GM19043 (cell line): ENCODE results near the gene TRDN.
A peak's percentile ranks its signal among the peaks of the same experiment; 100 is the strongest.

Experiments
- ATAC-seq: cut with Tn5 transposase; IDR thresholded peaks from one replicate; pipeline ENCODE4 v1.9.1; 2021; ENCODE audit warnings: low read depth; ENCODE audit not compliant: unreplicated experiment

TRDN gene

GRCh38 chr6:123430970-123431369 lies 205.8 kb downstream of the TRDN start:
- ATAC-seq: no peak

DNA sequence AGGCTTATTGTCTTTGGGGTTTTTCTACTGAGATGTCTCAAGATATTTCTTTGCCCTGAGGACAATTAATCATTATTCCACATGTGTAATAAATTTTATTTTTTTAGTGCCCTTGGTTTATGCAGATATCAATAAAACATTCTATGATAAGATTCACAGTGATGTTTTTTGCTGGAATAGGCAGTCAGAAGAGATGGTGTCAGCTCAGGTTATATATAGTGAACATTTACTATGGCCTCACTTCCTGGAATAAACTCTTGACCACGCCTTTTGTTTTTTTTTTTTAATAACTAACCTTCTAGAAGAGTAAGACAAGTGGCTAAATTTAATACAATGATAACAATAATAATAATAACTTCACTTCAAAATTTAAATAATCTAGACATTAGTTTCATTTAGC lies 209.7 kb downstream of the TRDN start:
- no peak for ATAC-seq

DNA sequence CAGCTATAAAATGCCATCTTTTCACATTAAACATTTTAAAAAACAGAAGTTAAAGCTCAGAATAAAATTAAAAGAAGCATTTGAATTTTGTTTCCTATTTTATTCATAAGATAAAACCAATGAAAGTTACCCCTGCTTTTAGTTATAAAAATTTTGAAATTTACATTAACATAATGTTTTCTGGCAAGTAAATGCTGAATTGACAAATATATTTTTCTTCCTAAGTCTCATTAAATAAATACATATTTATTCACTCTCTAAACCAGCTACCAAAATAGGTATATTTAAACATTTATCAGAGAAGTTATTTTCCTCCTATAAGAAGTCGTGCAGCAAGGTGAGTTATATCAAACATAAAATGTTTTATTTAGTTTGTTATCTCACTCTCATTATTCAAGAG lies 213.6 kb downstream of the TRDN start:
- ATAC-seq: no peak

DNA sequence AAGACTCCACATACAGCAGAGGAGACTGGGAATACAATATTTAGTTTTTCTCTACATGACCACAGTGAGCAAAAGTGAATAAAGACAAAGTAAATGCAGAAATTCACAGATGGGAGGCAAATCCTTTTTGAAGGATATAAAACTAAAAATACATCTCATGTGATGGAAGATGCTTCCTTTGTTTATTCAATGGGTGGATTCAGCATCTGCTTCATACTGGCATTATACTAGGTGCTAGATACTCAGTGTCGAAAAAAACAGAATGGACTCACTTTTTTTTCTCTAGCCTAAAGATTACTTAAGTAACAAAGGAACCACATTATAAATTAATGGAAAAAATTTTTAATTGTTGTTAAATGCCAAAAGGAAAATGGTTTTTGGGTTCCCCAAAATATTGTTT lies 216.2 kb downstream of the TRDN start:
- ATAC-seq: no peak

DNA sequence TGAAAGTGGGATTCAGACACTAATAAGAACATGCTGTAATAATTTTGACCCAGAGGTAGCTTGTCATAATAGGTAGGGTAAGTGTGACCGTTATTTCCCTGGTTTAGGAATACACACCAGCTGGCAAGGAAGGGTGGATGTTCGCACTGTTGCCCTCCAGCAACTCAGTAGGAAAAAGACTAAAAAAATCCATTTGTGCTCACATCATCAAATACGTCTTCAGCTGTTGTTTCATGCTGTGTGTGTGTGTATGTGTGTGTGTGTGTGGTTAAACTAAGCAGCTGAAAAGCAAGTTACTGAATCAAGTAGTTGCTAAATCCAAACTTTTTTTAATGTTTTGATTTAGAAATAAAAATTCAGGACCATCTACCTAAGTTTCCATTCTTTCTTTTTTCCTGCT lies 218.7 kb downstream of the TRDN start:
- ATAC-seq: no peak

- ATAC-seq: no peak
Observed at GRCh38 chr6:123417535-123417934, 219.2 kb downstream of the TRDN start.

DNA sequence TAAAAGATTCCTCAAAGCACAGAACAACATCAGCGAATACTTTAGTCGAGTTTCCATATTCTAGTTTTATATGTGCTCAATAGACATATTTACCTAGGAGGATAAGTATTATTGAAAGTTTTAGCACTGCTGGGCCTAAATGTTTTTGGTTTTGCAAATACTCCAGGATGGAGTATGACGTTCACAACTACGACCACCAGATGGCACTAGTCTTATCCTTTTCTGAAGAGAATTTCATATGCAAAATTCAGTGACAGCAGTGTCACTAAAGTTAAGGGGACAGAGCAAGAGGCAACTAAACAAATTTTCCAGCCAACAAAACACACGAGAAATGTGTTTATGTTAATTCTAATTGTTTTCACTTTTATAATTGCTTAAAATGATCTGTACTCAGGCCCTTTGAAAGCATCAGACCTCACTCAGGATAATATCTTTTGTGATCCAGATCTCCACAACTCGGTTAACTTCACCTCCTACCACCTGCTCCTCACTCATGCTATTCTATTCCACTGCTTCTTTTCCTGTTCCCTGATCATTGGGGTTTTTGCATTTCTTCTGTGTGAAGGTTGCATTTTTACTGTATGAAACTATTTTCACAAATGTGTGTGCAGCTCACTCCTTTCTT lies 220.8 kb downstream of the TRDN start:
- ATAC-seq: peak; percentile 92

- ATAC-seq: no peak
Observed at GRCh38 chr6:123404975-123405374, 231.8 kb downstream of the TRDN start.

DNA sequence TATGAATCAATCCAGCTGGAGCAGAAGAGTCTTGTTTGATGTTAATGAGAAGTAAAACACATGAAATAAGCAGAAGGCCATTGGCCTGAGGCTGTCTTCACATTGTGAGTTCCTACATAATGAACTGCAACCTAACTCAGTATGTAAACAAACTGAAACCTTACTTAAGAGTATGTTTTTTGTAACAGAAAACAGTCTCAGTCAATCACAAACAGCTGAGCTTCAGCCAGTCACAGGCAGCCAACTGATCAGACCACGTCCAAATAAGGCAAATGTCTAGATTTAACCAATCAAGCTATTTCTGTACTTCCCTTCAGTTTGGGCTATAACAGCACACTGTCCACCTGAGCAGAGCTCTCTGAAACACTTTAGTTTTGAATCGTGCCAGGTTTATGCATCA lies 234.7 kb downstream of the TRDN start:
- ATAC-seq: peak; percentile 79

GRCh38 chr6:123398072-123398471 lies 238.7 kb downstream of the TRDN start:
- ATAC-seq: no peak

DNA sequence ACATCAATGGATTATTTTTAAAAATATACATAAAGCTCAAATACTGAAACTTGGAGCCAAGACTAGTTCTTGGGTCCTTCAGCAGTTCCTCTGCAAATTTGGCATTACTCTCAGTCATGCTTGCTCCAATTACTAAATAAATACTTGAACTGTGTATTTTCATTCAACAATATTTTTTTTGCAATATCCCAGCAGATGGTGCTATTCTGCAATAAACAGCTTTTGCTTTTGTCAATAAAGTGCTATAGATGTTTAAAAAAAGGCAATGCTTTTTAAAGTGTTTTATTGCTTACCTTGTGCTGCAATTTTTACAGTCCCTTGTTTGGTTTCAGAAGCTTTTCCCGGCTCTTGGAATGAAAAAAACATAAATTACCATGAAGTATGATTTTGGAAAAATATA lies 243.4 kb downstream of the TRDN start:
- no peak for ATAC-seq

GRCh38 chr6:123383718-123384117 lies 253.0 kb downstream of the TRDN start:
- no peak for ATAC-seq

DNA sequence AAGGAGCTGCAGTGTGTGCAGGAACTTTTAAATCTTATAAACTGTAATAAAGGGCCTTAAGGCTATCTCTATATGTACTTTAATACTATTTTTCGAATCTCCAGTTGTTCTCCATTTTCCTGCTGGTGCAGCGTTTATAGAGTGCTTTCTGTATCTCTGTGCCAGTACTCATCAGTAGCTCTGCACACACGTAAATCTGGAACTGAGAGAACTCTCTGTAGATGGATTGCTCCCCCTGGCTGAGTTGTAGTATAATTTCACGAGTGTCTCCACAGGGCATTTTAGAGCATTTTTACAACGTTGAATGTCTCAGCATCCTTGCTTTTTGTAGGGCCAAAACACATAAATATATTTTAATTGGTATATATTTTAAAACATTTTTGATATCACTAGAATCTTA lies 256.5 kb downstream of the TRDN start:
- no peak for ATAC-seq

GRCh38 chr6:123372737-123373136 lies 264.0 kb downstream of the TRDN start:
- no peak for ATAC-seq

GRCh38 chr6:123363912-123364311 lies 272.8 kb downstream of the TRDN start:
- no peak for ATAC-seq

DNA sequence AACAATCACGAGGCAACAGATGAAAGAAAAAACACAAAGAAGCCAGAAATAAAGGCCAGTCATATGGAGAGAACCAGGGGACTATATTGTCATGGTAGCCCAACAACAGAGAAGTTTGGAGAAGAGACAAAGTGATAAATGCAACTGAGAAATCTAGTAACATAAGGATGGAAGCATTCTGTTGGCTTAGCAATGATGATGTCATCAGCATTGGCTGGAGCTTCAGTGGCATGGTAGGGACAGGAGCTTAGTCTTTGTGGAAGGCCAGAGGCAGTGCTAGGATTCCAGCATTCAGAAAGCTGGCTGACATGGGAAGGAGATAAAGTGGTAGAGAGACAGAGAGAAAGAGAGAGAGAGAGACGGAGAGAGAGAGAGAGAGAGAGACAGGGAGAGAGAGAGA lies 276.4 kb downstream of the TRDN start:
- ATAC-seq: no peak

GRCh38 chr6:123352705-123353104 lies 284.0 kb downstream of the TRDN start:
- no peak for ATAC-seq

GRCh38 chr6:123352279-123352678 lies 284.5 kb downstream of the TRDN start:
- no peak for ATAC-seq

DNA sequence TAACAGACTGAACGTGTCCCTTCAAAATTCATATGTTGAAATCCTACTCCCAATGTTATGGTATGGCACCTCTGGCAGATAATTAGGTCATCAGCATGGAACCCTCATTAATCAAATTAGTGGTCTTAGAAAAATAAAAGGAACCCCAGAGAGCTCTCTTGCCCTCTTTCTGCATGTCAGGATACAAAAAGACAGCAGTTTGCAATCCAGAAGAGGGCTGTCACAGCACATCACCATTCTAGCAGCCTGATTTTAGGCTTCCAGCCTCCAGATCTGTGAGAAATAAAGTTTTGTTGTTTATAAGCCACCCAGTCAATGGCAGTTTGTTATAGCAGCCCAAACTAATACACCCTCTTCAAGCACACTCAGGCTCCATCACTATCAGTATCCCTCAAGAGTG lies 292.9 kb downstream of the TRDN start:
- no peak for ATAC-seq

GRCh38 chr6:123338394-123338793 lies 298.4 kb downstream of the TRDN start:
- no peak for ATAC-seq

DNA sequence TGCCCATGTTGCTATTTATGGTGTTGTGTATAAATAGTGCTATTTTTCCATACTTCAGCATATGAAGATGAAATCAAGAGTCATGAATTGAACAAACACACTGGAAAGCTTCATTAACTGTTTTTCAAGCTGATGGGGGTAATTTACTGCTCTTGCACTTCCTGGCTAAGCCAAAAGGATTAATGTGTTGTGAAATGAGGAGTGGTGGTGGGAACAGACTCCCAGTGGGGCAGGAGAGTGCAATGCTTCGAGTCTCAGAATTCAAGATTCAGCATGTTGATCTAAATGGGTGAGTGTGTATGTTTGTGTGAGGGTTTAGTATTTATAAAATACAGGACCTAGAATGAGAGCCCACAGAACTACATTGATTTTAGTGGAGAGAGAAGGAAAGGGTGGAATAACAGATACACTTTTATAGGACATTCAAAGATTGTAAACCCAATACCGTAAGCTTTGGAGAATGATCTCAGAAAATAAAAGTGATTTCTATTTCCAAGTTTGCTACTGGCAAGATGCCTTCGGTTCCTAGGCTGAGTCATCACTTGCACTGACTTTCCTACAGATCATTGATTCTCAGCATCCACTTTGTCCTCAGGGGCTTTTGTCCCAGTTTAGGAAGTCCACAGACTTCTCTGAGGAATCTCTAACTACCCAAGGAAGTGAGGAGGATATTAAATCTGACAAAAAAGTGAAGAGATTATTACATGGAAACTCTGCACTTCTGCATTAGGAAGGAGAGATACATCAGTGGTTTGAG lies 303.6 kb downstream of the TRDN start:
- ATAC-seq: no peak

GRCh38 chr6:123332070-123332469 lies 304.7 kb downstream of the TRDN start:
- ATAC-seq: no peak
